Ascending aorta (tissue), 2 donors: Measurements from ENCODE around the gene CLEC2A. TPM values are rescaled to one million over a fixed set of nuclear protein-coding genes. Genes with fewer than 3 reads are reported as not detected.
A peak's percentile ranks its signal among the peaks of the same experiment; 100 is the strongest.

Experiments used
- DNase-seq, 2 donors: peaks; one replicate each; pipeline ENCODE4 v3.0.0-alpha.2; 2019; ENCODE audit warnings: low spot score in 2 of 2
- H3K27ac ChIP-seq, 2 donors: fragments of 200-600 bp; sonication (generic); one replicate each; pipeline ENCODE4 v1.5.1; 2016 to 2017; ENCODE audit warnings: mild to moderate bottlenecking in 1 of 2
- H3K27me3 ChIP-seq: fragments of 200-600 bp; sonication (generic); one replicate; pipeline ENCODE4 v1.5.1; 2017
- H3K36me3 ChIP-seq, 2 donors: fragments of 200-600 bp; sonication (generic); one replicate each; pipeline ENCODE4 v1.5.1; 2016
- H3K4me1 ChIP-seq, 2 donors: fragments of 200-600 bp; sonication (generic); one replicate each; pipeline ENCODE4 v1.5.1; 2016 to 2017; ENCODE audit warnings: mild to moderate bottlenecking in 1 of 2
- H3K4me3 ChIP-seq, 2 donors: fragments of 200-600 bp; sonication (generic); one replicate each; pipeline ENCODE4 v1.5.1; 2016 to 2017; ENCODE audit warnings: mild to moderate bottlenecking in 1 of 2
- H3K9me3 ChIP-seq, 2 donors: fragments of 200-600 bp; sonication (generic); one replicate each; pipeline ENCODE4 v1.5.1; 2016
- intact Hi-C: fragments of 100-400 bp; cut with DNase I; formaldehyde crosslinking; loops from one replicate; pipeline ENCODE4 v1.15.1; 2023
- total RNA-seq: library from RNA; depleted of rRNA; stranded (reverse); fragments of >200 nt; gene quantifications from one replicate; pipeline ENCODE4 v1.1.0, GENCODE V29; 2016
- TF ChIP-seq, protein P1 (sequence below), 3 experiments: fragments of 200-600 bp in 2 of 3; fragments of 450-650 bp in 1 of 3; sonication (generic) in 2 of 3; IDR thresholded peaks; one replicate each; pipeline ENCODE4 v1.5.1; 2016 to 2019; ENCODE audit warnings: antibody characterized with exemption in 3 of 3, mild to moderate bottlenecking in 1 of 3, moderate library complexity in 1 of 3

The CLEC2A gene
- total RNA-seq, 1 donor from 2014 or later: not detected

DNA sequence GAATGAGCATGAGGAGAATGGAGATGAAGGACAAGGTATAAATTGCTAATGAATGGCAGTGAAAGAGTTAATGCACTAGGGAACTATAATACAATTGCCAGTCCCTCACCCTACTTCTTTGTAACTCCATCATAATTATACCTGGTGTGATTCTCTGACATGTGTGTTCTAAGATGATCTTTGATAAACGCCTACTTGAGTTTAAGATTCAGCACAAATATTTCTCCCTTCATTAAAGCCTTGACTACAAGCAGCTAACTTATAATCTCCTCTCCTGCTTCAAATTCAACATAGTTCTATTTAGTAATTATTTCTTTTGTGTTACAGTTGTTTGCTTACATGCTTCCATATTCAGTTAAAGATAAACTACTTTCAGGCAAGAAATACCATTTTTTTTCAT, 9.7 kb upstream of the CLEC2A start:
- no peak for DNase-seq
- Histone ChIP-seq H3K9me3 (no peaks in the 10 kb centered on the region), H3K4me3 (no peak overlapping the region), H3K27ac (no peak overlapping the region), H3K27me3 (no peaks in the 10 kb centered on the region), H3K4me1 (no peaks in the 10 kb centered on the region), H3K36me3 (no peaks in the 10 kb centered on the region)
- intact Hi-C loops: no loop called here
- TF ChIP-seq, protein P1, sequence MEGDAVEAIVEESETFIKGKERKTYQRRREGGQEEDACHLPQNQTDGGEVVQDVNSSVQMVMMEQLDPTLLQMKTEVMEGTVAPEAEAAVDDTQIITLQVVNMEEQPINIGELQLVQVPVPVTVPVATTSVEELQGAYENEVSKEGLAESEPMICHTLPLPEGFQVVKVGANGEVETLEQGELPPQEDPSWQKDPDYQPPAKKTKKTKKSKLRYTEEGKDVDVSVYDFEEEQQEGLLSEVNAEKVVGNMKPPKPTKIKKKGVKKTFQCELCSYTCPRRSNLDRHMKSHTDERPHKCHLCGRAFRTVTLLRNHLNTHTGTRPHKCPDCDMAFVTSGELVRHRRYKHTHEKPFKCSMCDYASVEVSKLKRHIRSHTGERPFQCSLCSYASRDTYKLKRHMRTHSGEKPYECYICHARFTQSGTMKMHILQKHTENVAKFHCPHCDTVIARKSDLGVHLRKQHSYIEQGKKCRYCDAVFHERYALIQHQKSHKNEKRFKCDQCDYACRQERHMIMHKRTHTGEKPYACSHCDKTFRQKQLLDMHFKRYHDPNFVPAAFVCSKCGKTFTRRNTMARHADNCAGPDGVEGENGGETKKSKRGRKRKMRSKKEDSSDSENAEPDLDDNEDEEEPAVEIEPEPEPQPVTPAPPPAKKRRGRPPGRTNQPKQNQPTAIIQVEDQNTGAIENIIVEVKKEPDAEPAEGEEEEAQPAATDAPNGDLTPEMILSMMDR (IDR thresholded peaks at IDR 0.05): no peak

DNA sequence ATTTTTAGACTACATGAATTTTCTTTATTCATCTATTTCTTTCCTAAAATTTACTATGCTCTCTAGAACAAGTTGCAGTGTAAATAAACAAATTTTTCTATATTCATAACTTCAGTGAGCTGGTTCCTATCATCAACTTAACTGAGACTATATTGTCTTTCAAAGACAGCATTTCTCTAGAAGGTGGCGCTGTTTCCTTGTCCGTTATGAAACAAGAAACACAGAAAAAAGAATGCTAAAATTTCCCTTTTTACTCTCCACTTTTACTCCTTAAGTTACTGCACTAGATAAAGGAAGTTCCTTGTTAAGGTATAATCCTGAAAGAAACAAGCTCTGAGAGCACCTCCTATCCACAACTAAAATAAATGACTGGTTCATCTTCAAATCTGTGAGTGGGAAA, 8.2 kb upstream of the CLEC2A start:
- Histone ChIP-seq H3K36me3 (no peaks in the 10 kb centered on the region), H3K4me1 (no peaks in the 10 kb centered on the region), H3K4me3 (no peak overlapping the region), H3K27ac (no peak overlapping the region), H3K27me3 (no peaks in the 10 kb centered on the region), H3K9me3 (no peaks in the 10 kb centered on the region)
- TF ChIP-seq, protein P1 (IDR thresholded peaks at IDR 0.05): peak in 1 of 3 experiments; percentile 9
- no peak for DNase-seq
- intact Hi-C loops: no loop called here

DNA sequence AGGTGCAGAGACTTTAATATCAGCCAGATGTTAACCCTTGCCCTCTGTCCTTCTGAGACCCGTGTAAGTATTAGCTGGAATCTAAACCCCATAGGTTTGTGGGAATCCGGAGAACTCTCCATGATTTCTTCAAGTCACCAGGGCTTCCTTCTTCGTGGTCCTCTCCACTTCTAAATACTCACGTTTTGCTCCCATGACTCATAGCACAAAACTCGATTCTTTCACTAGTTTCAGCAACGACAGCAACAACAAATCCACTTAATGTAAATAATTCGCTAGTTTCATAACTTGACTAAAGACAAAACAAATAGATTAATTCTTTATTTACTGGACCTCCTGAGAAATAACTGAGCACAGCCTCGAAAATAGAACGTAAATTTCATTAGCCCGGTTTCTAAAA, 4.4 kb upstream of the CLEC2A start:
- Histone ChIP-seq H3K36me3 (no peaks in the 10 kb centered on the region), H3K4me3 (no peak overlapping the region), H3K27me3 (no peaks in the 10 kb centered on the region), H3K9me3 (no peaks in the 10 kb centered on the region), H3K4me1 (no peaks in the 10 kb centered on the region), H3K27ac (no peak overlapping the region)
- DNase-seq: no peak
- intact Hi-C loops: no loop called here
- TF ChIP-seq, protein P1 (IDR thresholded peaks at IDR 0.05): no peak

DNA sequence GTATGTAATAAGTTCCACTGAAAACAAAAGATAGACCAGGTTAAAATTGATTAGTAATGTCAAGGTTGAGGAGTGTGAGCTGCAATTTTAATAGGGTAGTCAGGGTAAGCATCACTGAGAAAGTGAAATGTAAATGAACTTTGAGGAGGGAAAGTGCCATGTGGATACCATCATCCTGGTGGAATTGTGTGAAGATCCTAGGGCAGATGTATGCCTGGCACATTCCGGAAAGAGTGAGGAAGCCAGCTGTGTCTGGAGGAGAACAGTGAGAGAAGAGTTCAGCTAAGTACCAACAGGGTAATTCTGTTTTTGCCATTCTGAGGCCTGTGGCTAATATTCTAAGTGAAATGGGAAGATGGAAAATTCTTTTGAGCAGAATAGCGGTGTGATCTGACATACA, 2.9 kb upstream of the CLEC2A start:
- no peaks in the 10 kb centered on the region for H3K36me3 ChIP-seq
- no peak for DNase-seq
- H3K4me3 ChIP-seq: no peak overlapping the region
- H3K27ac ChIP-seq: no peak overlapping the region
- H3K9me3 ChIP-seq: no peaks in the 10 kb centered on the region
- intact Hi-C loops: no loop called here
- no peaks in the 10 kb centered on the region for H3K27me3 ChIP-seq
- TF ChIP-seq, protein P1 (IDR thresholded peaks at IDR 0.05): no peak
- H3K4me1 ChIP-seq: no peaks in the 10 kb centered on the region

DNA sequence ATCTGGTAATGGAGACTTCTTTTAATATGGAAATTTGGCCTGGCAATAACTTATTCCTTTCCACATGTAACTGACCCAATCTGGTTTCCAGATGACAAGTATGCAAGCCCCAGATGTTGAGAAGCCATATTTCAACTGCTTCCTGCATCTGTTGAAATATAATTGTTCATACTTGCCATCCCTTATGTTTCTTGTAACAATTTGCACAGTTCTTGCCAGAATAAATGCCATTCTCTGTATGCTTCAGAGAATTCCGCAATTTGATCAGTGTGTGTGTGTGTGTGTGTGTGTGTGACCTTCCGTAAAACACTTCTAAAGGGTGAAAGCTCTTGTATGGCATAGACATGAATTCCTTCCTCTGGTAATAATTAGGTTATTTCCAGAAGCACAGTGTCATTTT, 1.8 kb upstream of the CLEC2A start:
- no peaks in the 10 kb centered on the region for H3K27me3 ChIP-seq
- no peaks in the 10 kb centered on the region for H3K36me3 ChIP-seq
- no peaks in the 10 kb centered on the region for H3K9me3 ChIP-seq
- no peaks in the 10 kb centered on the region for H3K4me1 ChIP-seq
- H3K4me3 ChIP-seq: no peak overlapping the region
- intact Hi-C loops: no loop called here
- no peak for DNase-seq
- no peak overlapping the region for H3K27ac ChIP-seq
- TF ChIP-seq, protein P1 (IDR thresholded peaks at IDR 0.05): no peak

DNA sequence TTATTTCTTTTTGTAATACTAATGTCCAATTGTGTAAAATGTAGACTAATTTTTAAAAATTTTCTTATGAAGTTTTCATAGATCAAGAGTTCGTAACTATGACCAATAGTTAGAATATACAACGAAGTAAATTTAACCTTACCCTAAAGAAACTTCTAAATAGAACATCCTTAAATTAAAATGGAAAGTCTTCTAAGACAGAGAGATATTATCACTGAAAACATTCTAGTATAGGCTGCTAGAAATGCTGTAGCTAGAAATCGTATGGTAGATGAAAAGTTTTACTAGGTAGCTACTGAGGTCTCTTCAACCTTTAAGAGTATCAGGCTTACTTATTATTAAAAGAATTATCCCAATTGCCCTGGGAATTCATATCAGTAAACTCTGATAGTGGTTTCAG, 925 bp downstream of the CLEC2A start:
- Histone ChIP-seq H3K27ac (no peak overlapping the region), H3K27me3 (no peaks in the 10 kb centered on the region), H3K9me3 (no peaks in the 10 kb centered on the region), H3K36me3 (no peaks in the 10 kb centered on the region), H3K4me1 (no peaks in the 10 kb centered on the region), H3K4me3 (no peak overlapping the region)
- DNase-seq: no peak
- intact Hi-C loops: no loop called here
- TF ChIP-seq, protein P1 (IDR thresholded peaks at IDR 0.05): no peak
